Stimulated activated CD8-positive, alpha-beta memory T cell treated with anti-CD3 and anti-CD28 coated beads, Interleukin-12 subunit alpha, Interleukin-12 subunit beta, amount 100 ng/mL, for 24 hours (primary cell): ENCODE results near the gene OR2F2.

Experiments
- DNase-seq: peaks from one replicate; pipeline ENCODE4 v3.0.0-alpha.2; 2020; ENCODE audit errors: extremely low read depth

OR2F2 gene

DNA sequence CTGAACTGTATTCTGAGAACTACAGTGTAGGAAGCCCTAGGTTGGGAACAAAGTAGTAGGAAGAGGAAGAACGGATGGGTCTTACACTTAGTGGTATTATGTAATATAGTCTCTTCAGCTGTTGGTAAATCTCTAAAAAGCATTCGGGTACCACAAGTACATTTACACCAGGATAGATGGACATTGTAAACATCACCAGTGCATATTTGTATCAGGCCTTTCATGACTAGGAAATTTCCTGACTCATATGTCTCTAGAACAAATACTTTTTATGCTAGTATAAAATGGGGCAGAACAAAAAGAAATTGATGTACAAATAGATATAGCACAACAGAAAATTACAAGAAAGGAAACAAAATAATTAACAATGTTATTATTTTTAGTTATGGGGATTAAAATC is 43.6 kb downstream of the OR2F2 start:
- DNase-seq: no peak

- DNase-seq: no peak
These were observed 44.3 kb downstream of the OR2F2 start for GRCh38 chr7:143979359-143979758.

DNA sequence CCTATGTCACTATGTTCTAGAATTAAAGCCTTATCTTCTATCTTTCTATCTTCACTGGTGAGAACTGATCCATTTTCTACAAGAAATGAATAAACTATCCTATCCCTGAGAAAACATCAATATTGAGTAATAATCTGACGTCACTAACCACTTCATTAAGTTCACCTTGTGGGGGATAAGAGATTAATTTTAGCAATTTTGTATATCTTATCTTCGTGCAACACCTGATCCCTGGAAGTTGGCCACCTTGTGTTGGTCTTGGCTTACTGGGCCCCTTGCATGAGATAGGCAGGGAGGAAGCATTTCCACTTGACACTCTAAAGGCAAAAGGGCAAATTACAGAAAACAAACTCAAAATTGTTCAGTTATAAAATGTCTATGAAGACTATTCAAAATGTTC is 45.0 kb downstream of the OR2F2 start:
- no peak for DNase-seq

GRCh38 chr7:143980746-143981510 is 45.9 kb downstream of the OR2F2 start:
- DNase-seq: no peak

- DNase-seq: no peak
These were observed 48.9 kb downstream of the OR2F2 start for GRCh38 chr7:143983960-143984359.
